Activated naive CD4-positive, alpha-beta T cell treated with anti-CD3 and anti-CD28 coated beads for 36 hours (primary cell): Measurements from ENCODE around the gene DNAAF9. TPM values are rescaled to one million over a fixed set of nuclear protein-coding genes. Genes with fewer than 3 reads are reported as not detected.
A peak's percentile ranks its signal among the peaks of the same experiment; 100 is the strongest.

Source experiments
- CTCF ChIA-PET: fragments of 350-600 bp; sonication (Branson Sonifier 250); formaldehyde crosslinking; loops from one replicate; lab custom pipeline; 2021; ENCODE audit warnings: antibody characterized with exemption; lab: Charles Lee
- DNase-seq: peaks from one replicate; pipeline ENCODE4 v3.0.0-alpha.2; 2020
- H3K27ac Mint-ChIP-seq: one replicate; pipeline ENCODE4 v1.8.0; 2021; ENCODE audit warnings: mild to moderate bottlenecking, mixed read lengths
- H3K27me3 Mint-ChIP-seq: one replicate; pipeline ENCODE4 v1.8.0; 2021; ENCODE audit warnings: low read depth, mixed read lengths
- H3K36me3 Mint-ChIP-seq: one replicate; pipeline ENCODE4 v1.8.0; 2021; ENCODE audit warnings: low read depth, mixed read lengths
- H3K4me1 Mint-ChIP-seq: one replicate; pipeline ENCODE4 v1.8.0; 2021; ENCODE audit warnings: low read depth, mixed read lengths
- H3K4me3 Mint-ChIP-seq: one replicate; pipeline ENCODE4 v1.8.0; 2021; ENCODE audit warnings: mild to moderate bottlenecking, moderate library complexity, mixed read lengths
- H3K9me3 Mint-ChIP-seq: one replicate; pipeline ENCODE4 v1.8.0; 2021; ENCODE audit warnings: mixed read lengths
- intact Hi-C: fragments of 100-400 bp; cut with micrococcal nuclease; formaldehyde crosslinking; loops from one replicate; pipeline ENCODE4 v1.15.1; 2023
- total RNA-seq, 2 experiments: library from RNA; stranded (reverse); gene quantifications; one replicate each; pipeline ENCODE4 v1.2.3, GENCODE V29; 2021

Gene DNAAF9
- total RNA-seq: under 1 TPM; 0.35 to 0.43 TPM

GRCh38 chr20:3407040-3407770 is at the start of gene DNAAF9:
Gene DNAAF9 (minus strand): TSS chr20:3407669. CDS start chr20:3407557, 112 bp downstream.
- DNase-seq: peak; percentile 41
- Mint-ChIP-seq H3K4me3 (peak within 1 kb of the TSS; percentile 95), H3K27ac (peak within 1 kb of the TSS; percentile 57), H3K4me1 (peaks cover 20% of the 10 kb centered on the region), H3K36me3 (peaks cover 2% of the 10 kb centered on the region), H3K9me3 (no peaks in the 10 kb centered on the region), H3K27me3 (peaks cover 4% of the 10 kb centered on the region)
- CTCF ChIA-PET: interaction anchor here (0.8 kb wide), 2 partner anchors 14 to 67 kb away, joined by 4 to 5 read pairs; no protein-coding TSS in a partner anchor
- intact Hi-C loops: loop anchor here (5.0 to 10.0 kb wide), 3 partner anchors 360 to 578 kb away; partner anchors contain the start of genes ADISSP, PCED1A and VPS16

GRCh38 chr20:3456648-3457047 is 49.2 kb upstream of the DNAAF9 start:
- Mint-ChIP-seq H3K9me3 (no peaks in the 10 kb centered on the region), H3K4me3 (no peak overlapping the region), H3K27ac (no peak overlapping the region), H3K36me3 (no peaks in the 10 kb centered on the region), H3K27me3 (no peaks in the 10 kb centered on the region), H3K4me1 (no peaks in the 10 kb centered on the region)
- intact Hi-C loops: no loop called here
- CTCF ChIA-PET: no interaction called here
- no peak for DNase-seq

GRCh38 chr20:3454831-3455230 is 47.4 kb upstream of the DNAAF9 start:
- CTCF ChIA-PET: no interaction called here
- H3K27ac Mint-ChIP-seq: no peak overlapping the region
- intact Hi-C loops: no loop called here
- no peaks in the 10 kb centered on the region for H3K36me3 Mint-ChIP-seq
- H3K4me1 Mint-ChIP-seq: no peaks in the 10 kb centered on the region
- DNase-seq: no peak
- H3K4me3 Mint-ChIP-seq: no peak overlapping the region
- H3K27me3 Mint-ChIP-seq: no peaks in the 10 kb centered on the region
- no peaks in the 10 kb centered on the region for H3K9me3 Mint-ChIP-seq

GRCh38 chr20:3452690-3453089 is 45.2 kb upstream of the DNAAF9 start:
- Mint-ChIP-seq H3K27ac (no peak overlapping the region), H3K9me3 (no peaks in the 10 kb centered on the region), H3K36me3 (no peaks in the 10 kb centered on the region), H3K4me3 (no peak overlapping the region), H3K4me1 (no peaks in the 10 kb centered on the region), H3K27me3 (no peaks in the 10 kb centered on the region)
- intact Hi-C loops: no loop called here
- DNase-seq: no peak
- CTCF ChIA-PET: no interaction called here

- no peak overlapping the region for H3K4me3 Mint-ChIP-seq
- no peak overlapping the region for H3K27ac Mint-ChIP-seq
- H3K4me1 Mint-ChIP-seq: no peaks in the 10 kb centered on the region
- H3K27me3 Mint-ChIP-seq: no peaks in the 10 kb centered on the region
- H3K36me3 Mint-ChIP-seq: no peaks in the 10 kb centered on the region
- DNase-seq: no peak
- CTCF ChIA-PET: no interaction called here
- no peaks in the 10 kb centered on the region for H3K9me3 Mint-ChIP-seq
- intact Hi-C loops: no loop called here
These were observed 44.7 kb upstream of the DNAAF9 start for GRCh38 chr20:3452136-3452535.

- H3K4me3 Mint-ChIP-seq: no peak overlapping the region
- H3K36me3 Mint-ChIP-seq: no peaks in the 10 kb centered on the region
- CTCF ChIA-PET: no interaction called here
- H3K27me3 Mint-ChIP-seq: no peaks in the 10 kb centered on the region
- H3K4me1 Mint-ChIP-seq: no peaks in the 10 kb centered on the region
- intact Hi-C loops: no loop called here
- no peaks in the 10 kb centered on the region for H3K9me3 Mint-ChIP-seq
- DNase-seq: no peak
- H3K27ac Mint-ChIP-seq: no peak overlapping the region
These were observed 41.9 kb upstream of the DNAAF9 start for GRCh38 chr20:3449319-3449718.

GRCh38 chr20:3447321-3447720 is 39.9 kb upstream of the DNAAF9 start:
- Mint-ChIP-seq H3K27ac (no peak overlapping the region), H3K9me3 (no peaks in the 10 kb centered on the region), H3K27me3 (no peaks in the 10 kb centered on the region), H3K36me3 (no peaks in the 10 kb centered on the region), H3K4me3 (no peak overlapping the region), H3K4me1 (no peaks in the 10 kb centered on the region)
- CTCF ChIA-PET: no interaction called here
- DNase-seq: no peak
- intact Hi-C loops: no loop called here

- H3K9me3 Mint-ChIP-seq: no peaks in the 10 kb centered on the region
- CTCF ChIA-PET: no interaction called here
- H3K27me3 Mint-ChIP-seq: no peaks in the 10 kb centered on the region
- no peaks in the 10 kb centered on the region for H3K4me1 Mint-ChIP-seq
- no peaks in the 10 kb centered on the region for H3K36me3 Mint-ChIP-seq
- no peak overlapping the region for H3K4me3 Mint-ChIP-seq
- no peak overlapping the region for H3K27ac Mint-ChIP-seq
- intact Hi-C loops: no loop called here
- no peak for DNase-seq
These were observed 39.3 kb upstream of the DNAAF9 start for GRCh38 chr20:3446779-3447178.

GRCh38 chr20:3436864-3437574 is 29.6 kb upstream of the DNAAF9 start:
- CTCF ChIA-PET: interaction anchor here (0.6 kb wide), 1 partner anchor 220 kb away, joined by 3 read pairs; no protein-coding TSS in a partner anchor
- peaks cover 6% of the 10 kb centered on the region for H3K27me3 Mint-ChIP-seq
- H3K9me3 Mint-ChIP-seq: no peaks in the 10 kb centered on the region
- intact Hi-C loops: no loop called here
- no peak for DNase-seq
- no peak overlapping the region for H3K4me3 Mint-ChIP-seq
- H3K4me1 Mint-ChIP-seq: no peaks in the 10 kb centered on the region
- H3K36me3 Mint-ChIP-seq: no peaks in the 10 kb centered on the region
- H3K27ac Mint-ChIP-seq: no peak overlapping the region

- Mint-ChIP-seq H3K4me3 (no peak overlapping the region), H3K36me3 (no peaks in the 10 kb centered on the region), H3K27ac (no peak overlapping the region), H3K4me1 (no peaks in the 10 kb centered on the region), H3K9me3 (no peaks in the 10 kb centered on the region), H3K27me3 (peaks cover 17% of the 10 kb centered on the region)
- intact Hi-C loops: no loop called here
- CTCF ChIA-PET: no interaction called here
- DNase-seq: no peak
These were observed 26.8 kb upstream of the DNAAF9 start for GRCh38 chr20:3434232-3434631.

GRCh38 chr20:3433744-3434143 is 26.3 kb upstream of the DNAAF9 start:
- CTCF ChIA-PET: no interaction called here
- H3K36me3 Mint-ChIP-seq: no peaks in the 10 kb centered on the region
- peaks cover 18% of the 10 kb centered on the region for H3K27me3 Mint-ChIP-seq
- intact Hi-C loops: no loop called here
- no peaks in the 10 kb centered on the region for H3K9me3 Mint-ChIP-seq
- H3K4me3 Mint-ChIP-seq: no peak overlapping the region
- no peak for DNase-seq
- no peaks in the 10 kb centered on the region for H3K4me1 Mint-ChIP-seq
- H3K27ac Mint-ChIP-seq: no peak overlapping the region

- no peak overlapping the region for H3K27ac Mint-ChIP-seq
- CTCF ChIA-PET: no interaction called here
These were observed 25.4 kb upstream of the DNAAF9 start for GRCh38 chr20:3432844-3433243.

GRCh38 chr20:3431109-3431508 is 23.6 kb upstream of the DNAAF9 start:
- peaks cover 13% of the 10 kb centered on the region for H3K27me3 Mint-ChIP-seq
- no peaks in the 10 kb centered on the region for H3K4me1 Mint-ChIP-seq
- no peaks in the 10 kb centered on the region for H3K9me3 Mint-ChIP-seq
- DNase-seq: no peak
- CTCF ChIA-PET: interaction anchor here (0.6 kb wide), 1 partner anchor 182 kb away, joined by 3 read pairs; no protein-coding TSS in a partner anchor
- intact Hi-C loops: no loop called here
- no peak overlapping the region for H3K27ac Mint-ChIP-seq
- no peak overlapping the region for H3K4me3 Mint-ChIP-seq
- no peaks in the 10 kb centered on the region for H3K36me3 Mint-ChIP-seq

More at GRCh38 chr20:3432844-3433243, 25.4 kb upstream of the DNAAF9 start:
- H3K4me1 Mint-ChIP-seq: no peaks in the 10 kb centered on the region
- H3K36me3 Mint-ChIP-seq: no peaks in the 10 kb centered on the region
- peaks cover 14% of the 10 kb centered on the region for H3K27me3 Mint-ChIP-seq
- H3K9me3 Mint-ChIP-seq: no peaks in the 10 kb centered on the region
- intact Hi-C loops: no loop called here
- H3K4me3 Mint-ChIP-seq: no peak overlapping the region
- DNase-seq: no peak
